Measurements from ENCODE around the gene HOXD4. TPM values are rescaled to one million over a fixed set of nuclear protein-coding genes. Genes with fewer than 3 reads are reported as not detected.

The HOXD4 gene
- total and polyA plus RNA-seq, 10 of the 15 experiments (the other 5 are each of a cell fraction or from before 2014, with no cell fraction given), result 0.07 TPM; not detected in 9

DNA sequence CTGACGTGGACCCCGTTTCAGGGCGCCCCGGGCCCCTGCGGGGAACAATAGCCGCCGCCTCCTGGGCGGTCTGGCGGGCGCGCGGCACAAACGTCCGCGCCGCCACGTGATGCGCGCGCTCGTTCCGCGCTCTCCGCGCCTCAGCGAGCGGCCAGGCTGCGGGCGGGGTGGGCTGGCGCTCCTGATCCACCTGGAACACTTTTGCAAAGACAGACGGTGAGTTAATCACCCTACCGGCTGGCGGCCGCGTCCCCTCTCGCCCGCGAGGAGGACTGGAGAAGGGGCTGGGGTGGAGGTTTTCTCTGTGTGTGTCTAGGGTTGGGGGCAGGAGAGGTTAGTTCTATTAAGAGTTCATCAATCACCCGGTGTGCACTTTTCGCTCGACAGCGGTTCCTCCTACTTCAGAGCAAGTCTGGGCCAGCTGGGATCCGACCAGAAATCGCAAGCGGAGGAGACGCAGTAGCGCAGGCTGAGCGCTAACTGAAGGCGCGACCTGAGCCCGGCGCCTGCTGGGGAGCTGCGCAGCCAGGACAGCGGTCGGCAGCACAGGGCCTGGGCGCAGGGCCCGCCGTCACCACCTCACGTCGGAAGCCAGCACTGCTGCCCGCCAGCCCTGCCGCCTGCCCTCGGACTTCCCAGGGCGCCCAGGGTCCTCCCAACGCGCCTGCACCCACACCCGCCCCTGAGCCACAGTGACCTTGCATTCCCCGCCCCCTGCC, 26.8 kb downstream of the HOXD4 start:
- H3K4me1 ChIP-seq (ENCODE audit: control insufficient read depth, insufficient read depth, low read length), result no peaks in the 10 kb centered on the region
- in situ Hi-C loops (cut with MboI), result no loop called here
- TF ChIP-seq NFIC (IDR thresholded peaks at IDR 0.05; ENCODE audit: low read depth, low read length) (no peak), NFYB (IDR thresholded peaks at IDR 0.05; ENCODE audit: insufficient read depth, low read depth, low read length) (no peak), KDM1A (IDR thresholded peaks at IDR 0.05; ENCODE audit: borderline replicate concordance) (no peak), MYC (IDR thresholded peaks at IDR 0.05; ENCODE audit: insufficient read depth, insufficient read length, insufficient replicate concordance, low read length, severe bottlenecking) (no peak), JUND (IDR thresholded peaks at IDR 0.05; ENCODE audit: low read depth, low read length) (no peak), PAX8 (IDR thresholded peaks at IDR 0.05) (no peak), EED (IDR thresholded peaks at IDR 0.05; ENCODE audit: low read depth) (no peak), SP1 (IDR thresholded peaks at IDR 0.05; ENCODE audit: low read depth, low read length) (no peak), CHD4 (IDR thresholded peaks at IDR 0.05) (no peak), IRF4 (IDR thresholded peaks at IDR 0.05; ENCODE audit: low read depth, low read length) (no peak), NR2C2 (IDR thresholded peaks at IDR 0.05; ENCODE audit: borderline replicate concordance, control insufficient read depth, insufficient read length, low read depth) (no peak), GATAD2B (conservative IDR thresholded peaks at IDR 0.05; ENCODE audit: low read depth) (no peak), STAT1 (conservative IDR thresholded peaks at IDR 0.05) (no peak), TCF12 (IDR thresholded peaks at IDR 0.05; ENCODE audit: low read depth, low read length) (no peak), FOXK2 (IDR thresholded peaks at IDR 0.05) (no peak), EP300 (IDR thresholded peaks at IDR 0.05; ENCODE audit: borderline replicate concordance in 1 of 2, control insufficient read depth in 1 of 2, low read depth in 2 of 2, low read length in 2 of 2) (no peak)
- TF ChIP-seq, protein P1, sequence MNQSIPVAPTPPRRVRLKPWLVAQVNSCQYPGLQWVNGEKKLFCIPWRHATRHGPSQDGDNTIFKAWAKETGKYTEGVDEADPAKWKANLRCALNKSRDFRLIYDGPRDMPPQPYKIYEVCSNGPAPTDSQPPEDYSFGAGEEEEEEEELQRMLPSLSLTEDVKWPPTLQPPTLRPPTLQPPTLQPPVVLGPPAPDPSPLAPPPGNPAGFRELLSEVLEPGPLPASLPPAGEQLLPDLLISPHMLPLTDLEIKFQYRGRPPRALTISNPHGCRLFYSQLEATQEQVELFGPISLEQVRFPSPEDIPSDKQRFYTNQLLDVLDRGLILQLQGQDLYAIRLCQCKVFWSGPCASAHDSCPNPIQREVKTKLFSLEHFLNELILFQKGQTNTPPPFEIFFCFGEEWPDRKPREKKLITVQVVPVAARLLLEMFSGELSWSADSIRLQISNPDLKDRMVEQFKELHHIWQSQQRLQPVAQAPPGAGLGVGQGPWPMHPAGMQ (IDR thresholded peaks at IDR 0.05; ENCODE audit: borderline replicate concordance), result no peak
- TF ChIP-seq, protein P2, sequence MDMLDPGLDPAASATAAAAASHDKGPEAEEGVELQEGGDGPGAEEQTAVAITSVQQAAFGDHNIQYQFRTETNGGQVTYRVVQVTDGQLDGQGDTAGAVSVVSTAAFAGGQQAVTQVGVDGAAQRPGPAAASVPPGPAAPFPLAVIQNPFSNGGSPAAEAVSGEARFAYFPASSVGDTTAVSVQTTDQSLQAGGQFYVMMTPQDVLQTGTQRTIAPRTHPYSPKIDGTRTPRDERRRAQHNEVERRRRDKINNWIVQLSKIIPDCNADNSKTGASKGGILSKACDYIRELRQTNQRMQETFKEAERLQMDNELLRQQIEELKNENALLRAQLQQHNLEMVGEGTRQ (IDR thresholded peaks at IDR 0.05; ENCODE audit: borderline replicate concordance, low read depth, low read length), result no peak
- TF ChIP-seq, protein P3, sequence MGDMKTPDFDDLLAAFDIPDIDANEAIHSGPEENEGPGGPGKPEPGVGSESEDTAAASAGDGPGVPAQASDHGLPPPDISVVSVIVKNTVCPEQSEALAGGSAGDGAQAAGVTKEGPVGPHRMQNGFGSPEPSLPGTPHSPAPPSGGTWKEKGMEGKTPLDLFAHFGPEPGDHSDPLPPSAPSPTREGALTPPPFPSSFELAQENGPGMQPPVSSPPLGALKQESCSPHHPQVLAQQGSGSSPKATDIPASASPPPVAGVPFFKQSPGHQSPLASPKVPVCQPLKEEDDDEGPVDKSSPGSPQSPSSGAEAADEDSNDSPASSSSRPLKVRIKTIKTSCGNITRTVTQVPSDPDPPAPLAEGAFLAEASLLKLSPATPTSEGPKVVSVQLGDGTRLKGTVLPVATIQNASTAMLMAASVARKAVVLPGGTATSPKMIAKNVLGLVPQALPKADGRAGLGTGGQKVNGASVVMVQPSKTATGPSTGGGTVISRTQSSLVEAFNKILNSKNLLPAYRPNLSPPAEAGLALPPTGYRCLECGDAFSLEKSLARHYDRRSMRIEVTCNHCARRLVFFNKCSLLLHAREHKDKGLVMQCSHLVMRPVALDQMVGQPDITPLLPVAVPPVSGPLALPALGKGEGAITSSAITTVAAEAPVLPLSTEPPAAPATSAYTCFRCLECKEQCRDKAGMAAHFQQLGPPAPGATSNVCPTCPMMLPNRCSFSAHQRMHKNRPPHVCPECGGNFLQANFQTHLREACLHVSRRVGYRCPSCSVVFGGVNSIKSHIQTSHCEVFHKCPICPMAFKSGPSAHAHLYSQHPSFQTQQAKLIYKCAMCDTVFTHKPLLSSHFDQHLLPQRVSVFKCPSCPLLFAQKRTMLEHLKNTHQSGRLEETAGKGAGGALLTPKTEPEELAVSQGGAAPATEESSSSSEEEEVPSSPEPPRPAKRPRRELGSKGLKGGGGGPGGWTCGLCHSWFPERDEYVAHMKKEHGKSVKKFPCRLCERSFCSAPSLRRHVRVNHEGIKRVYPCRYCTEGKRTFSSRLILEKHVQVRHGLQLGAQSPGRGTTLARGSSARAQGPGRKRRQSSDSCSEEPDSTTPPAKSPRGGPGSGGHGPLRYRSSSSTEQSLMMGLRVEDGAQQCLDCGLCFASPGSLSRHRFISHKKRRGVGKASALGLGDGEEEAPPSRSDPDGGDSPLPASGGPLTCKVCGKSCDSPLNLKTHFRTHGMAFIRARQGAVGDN (IDR thresholded peaks at IDR 0.05), result no peak

More for the DNA sequence above, 26.8 kb downstream of the HOXD4 start:
- ChIA-PET POLR2A (no interaction called here), RAD21 (ENCODE audit: unreplicated experiment) (no interaction called here), SMC1A (ENCODE audit: uncharacterized antibody, unreplicated experiment) (no interaction called here), CTCF (no interaction called here)
- Histone ChIP-seq H2AFZ (ENCODE audit: control insufficient read depth, low read depth, low read length) (no peak overlapping the region), H3K9ac (ENCODE audit: control insufficient read depth, insufficient read depth, low read length) (no peak overlapping the region), H3K9me3 (replicated peaks; ENCODE audit: control insufficient read depth, insufficient read depth, low read length) (no peaks in the 10 kb centered on the region; the same call in 2 of the 3 replicates), H3K27ac (ENCODE audit: control insufficient read depth, insufficient read depth) (no peak overlapping the region), H3K27me3 (replicated peaks in 1 of 2; ENCODE audit: control insufficient read depth in 2 of 2, insufficient read depth in 2 of 2, low read length in 1 of 2) (peaks cover 8 to 28% of the 10 kb centered on the region in 2 experiments), H3K79me2 (ENCODE audit: control insufficient read depth, insufficient read depth, low read length) (no peaks in the 10 kb centered on the region), H4K20me1 (ENCODE audit: control insufficient read depth, insufficient read depth) (no peaks in the 10 kb centered on the region), H3K4me3 (no peak overlapping the region), H3K36me3 (ENCODE audit: control insufficient read depth in 2 of 2, insufficient read depth in 2 of 2, low read length in 1 of 2) (no peaks in the 10 kb centered on the region), H3K4me2 (ENCODE audit: control insufficient read depth, insufficient read depth) (no peak overlapping the region)
- FAIRE-seq (no peak), ATAC-seq (no peak), DNase-seq (ENCODE audit: low read depth, low spot score) (no peak)
- intact Hi-C loops (cut with micrococcal nuclease; ENCODE audit: unreplicated experiment), result no loop called here
- WGBS (ENCODE audit: insufficient coverage, insufficient replicate concordance, low lambda C conversion rate, missing lambda C conversion rate), result 18% methylated on average over 47 of the region's 68 CpGs
- no TSS peak for BruUV-seq (replicated peaks)
